ENCODE measurements around the gene LTBP2.

LTBP2 gene

GRCh38 chr14:74531006-74531405 is 81.0 kb downstream of the LTBP2 start:
- TF ChIP-seq, protein P1, sequence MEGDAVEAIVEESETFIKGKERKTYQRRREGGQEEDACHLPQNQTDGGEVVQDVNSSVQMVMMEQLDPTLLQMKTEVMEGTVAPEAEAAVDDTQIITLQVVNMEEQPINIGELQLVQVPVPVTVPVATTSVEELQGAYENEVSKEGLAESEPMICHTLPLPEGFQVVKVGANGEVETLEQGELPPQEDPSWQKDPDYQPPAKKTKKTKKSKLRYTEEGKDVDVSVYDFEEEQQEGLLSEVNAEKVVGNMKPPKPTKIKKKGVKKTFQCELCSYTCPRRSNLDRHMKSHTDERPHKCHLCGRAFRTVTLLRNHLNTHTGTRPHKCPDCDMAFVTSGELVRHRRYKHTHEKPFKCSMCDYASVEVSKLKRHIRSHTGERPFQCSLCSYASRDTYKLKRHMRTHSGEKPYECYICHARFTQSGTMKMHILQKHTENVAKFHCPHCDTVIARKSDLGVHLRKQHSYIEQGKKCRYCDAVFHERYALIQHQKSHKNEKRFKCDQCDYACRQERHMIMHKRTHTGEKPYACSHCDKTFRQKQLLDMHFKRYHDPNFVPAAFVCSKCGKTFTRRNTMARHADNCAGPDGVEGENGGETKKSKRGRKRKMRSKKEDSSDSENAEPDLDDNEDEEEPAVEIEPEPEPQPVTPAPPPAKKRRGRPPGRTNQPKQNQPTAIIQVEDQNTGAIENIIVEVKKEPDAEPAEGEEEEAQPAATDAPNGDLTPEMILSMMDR (conservative IDR thresholded peaks at IDR 0.05; ENCODE audit: low read depth, low read length) = no peak
- H3K4me3 ChIP-seq (ENCODE audit: low read depth, low read length) = no peak overlapping the region
- DNase-seq (ENCODE audit: low read depth) = no peak

GRCh38 chr14:74528886-74529285 is 83.2 kb downstream of the LTBP2 start:
- DNase-seq (ENCODE audit: low read depth) = no peak
- no peak overlapping the region for H3K4me3 ChIP-seq (ENCODE audit: low read depth, low read length)
- TF ChIP-seq, protein P1 (conservative IDR thresholded peaks at IDR 0.05; ENCODE audit: low read depth, low read length) = no peak

DNA sequence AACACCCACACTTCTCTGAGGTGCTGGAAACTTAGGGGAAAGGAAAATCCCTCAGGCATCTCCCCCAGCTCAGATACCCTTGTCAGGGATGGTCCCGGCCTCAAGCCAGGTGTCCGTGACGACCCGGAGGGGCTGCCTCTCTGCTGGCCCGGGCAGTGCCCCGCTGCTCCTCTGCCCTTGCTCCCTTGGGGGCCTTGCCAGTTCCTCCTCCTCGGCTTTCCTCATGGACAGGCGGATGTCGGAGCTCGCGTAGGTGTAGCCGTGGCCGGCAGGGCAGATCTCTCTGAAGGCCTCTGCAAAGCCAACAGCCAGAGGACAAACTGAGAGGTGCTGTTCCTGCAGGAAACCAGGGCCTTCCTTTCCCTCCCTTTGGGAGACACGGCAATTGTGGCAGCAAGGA is 83.6 kb downstream of the LTBP2 start:
- no peak overlapping the region for H3K4me3 ChIP-seq (ENCODE audit: low read depth, low read length)
- no peak for DNase-seq (ENCODE audit: low read depth)
- TF ChIP-seq, protein P1 (conservative IDR thresholded peaks at IDR 0.05; ENCODE audit: low read depth, low read length) = no peak

GRCh38 chr14:74527736-74528280 is 84.2 kb downstream of the LTBP2 start:
- no peak overlapping the region for H3K4me3 ChIP-seq (ENCODE audit: low read depth, low read length)
- TF ChIP-seq, protein P1 (conservative IDR thresholded peaks at IDR 0.05; ENCODE audit: low read depth, low read length) = no peak
- no peak for DNase-seq (ENCODE audit: low read depth)

DNA sequence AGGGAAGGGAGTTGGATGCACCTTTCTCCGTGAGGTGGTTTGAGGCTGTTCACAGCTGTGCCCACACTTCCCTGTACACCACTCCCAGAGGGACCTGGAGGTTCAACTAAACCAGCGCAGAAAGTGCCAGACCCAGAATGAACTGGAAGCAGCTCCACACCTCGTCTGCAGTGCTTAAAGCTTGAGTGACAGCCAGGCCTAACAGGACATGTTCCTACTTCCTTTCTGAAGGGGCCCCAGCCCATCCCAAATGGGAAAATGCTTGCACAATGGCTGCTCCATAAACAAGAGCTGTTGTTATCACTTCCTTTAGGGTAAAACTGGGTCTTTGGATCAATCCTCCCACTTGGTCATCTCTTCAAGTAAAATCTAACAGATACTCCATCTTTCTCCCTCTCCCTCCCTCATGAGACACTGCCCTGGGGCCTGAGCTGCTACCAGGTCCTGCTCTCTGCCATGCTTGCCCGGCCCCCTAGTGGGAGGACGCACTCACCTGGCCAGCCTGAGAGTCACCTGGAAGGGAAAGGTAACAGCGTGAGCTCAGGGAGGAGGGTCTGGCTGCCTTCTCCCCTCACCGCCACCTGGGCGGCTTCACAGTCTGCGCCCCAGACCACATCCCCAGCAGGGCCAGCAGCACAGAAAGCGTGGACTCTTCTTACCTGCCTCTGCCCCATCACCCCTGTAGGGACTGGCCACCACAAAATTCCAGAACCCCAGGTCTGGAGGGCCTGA is 85.0 kb downstream of the LTBP2 start:
- TF ChIP-seq, protein P1 (conservative IDR thresholded peaks at IDR 0.05; ENCODE audit: low read depth, low read length) = no peak
- DNase-seq (ENCODE audit: low read depth) = no peak
- H3K4me3 ChIP-seq (ENCODE audit: low read depth, low read length) = no peak overlapping the region

DNA sequence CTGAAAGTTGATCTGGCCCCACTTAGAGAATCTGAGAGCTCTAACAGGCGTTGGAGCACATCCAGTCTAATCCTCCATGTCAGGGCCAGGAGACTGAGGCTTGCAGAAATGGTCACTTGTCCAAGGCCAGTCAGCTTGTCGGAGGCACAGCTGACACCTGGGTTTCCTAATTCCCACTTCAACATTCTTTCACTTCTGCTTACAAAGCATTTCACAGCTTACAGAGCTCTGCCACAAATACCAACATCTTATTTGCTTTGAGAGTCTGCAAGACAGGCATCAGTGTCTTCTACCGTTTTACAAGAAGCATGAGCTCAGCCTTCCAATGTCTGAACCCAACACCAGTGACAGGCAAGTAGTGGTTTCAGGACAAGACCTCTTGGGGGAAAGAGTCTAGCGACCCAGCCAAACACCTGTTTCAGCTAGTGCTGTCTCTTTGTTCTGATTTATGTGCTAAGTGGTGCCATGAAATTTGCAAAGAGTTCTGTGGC is 86.6 kb downstream of the LTBP2 start:
- peak; percentile 13 for DNase-seq (ENCODE audit: low read depth)
- TF ChIP-seq, protein P1 (conservative IDR thresholded peaks at IDR 0.05; ENCODE audit: low read depth, low read length) = no peak
- no peak overlapping the region for H3K4me3 ChIP-seq (ENCODE audit: low read depth, low read length)

DNA sequence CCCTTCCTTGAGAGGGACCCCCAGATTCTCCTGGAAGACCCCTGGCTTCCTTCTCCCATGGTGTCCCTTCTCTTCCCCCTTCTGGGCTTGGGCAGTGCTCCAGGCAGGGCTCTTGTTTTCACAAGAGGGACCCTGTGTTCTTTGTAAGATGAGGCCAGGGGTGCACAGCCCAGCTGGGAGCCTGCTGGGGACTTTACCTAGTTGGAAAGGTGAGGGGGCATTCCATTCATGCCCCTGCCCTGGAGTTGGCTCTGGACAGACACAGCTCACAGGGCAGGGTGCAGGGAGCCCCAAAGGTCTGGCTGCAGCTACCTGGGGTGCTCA is 87.3 kb downstream of the LTBP2 start:
- TF ChIP-seq, protein P1 (conservative IDR thresholded peaks at IDR 0.05; ENCODE audit: low read depth, low read length) = no peak
- DNase-seq (ENCODE audit: low read depth) = no peak

More for the DNA sequence above, 87.3 kb downstream of the LTBP2 start:
- no peak overlapping the region for H3K4me3 ChIP-seq (ENCODE audit: low read depth, low read length)

Data from choroid plexus epithelial cell (primary cell).